Mucosa of stomach (tissue), 1 donor: ENCODE results near the gene MBD3.

Source experiments
- H3K27me3 ChIP-seq: one replicate; pipeline ENCODE4 v1.7.0; 2013; ENCODE audit warnings: mild to moderate bottlenecking, low read length; ENCODE audit not compliant: control insufficient read depth, insufficient read depth
- H3K36me3 ChIP-seq: one replicate; pipeline ENCODE4 v1.7.0; 2013; ENCODE audit warnings: low read length; ENCODE audit not compliant: control insufficient read depth, insufficient read depth
- H3K4me1 ChIP-seq: one replicate; pipeline ENCODE4 v1.7.0; 2013; ENCODE audit warnings: mild to moderate bottlenecking, low read length; ENCODE audit not compliant: control insufficient read depth, insufficient read depth
- H3K4me3 ChIP-seq: one replicate; pipeline ENCODE4 v1.7.0; 2013; ENCODE audit warnings: low read length
- H3K9ac ChIP-seq: one replicate; pipeline ENCODE4 v1.7.0; 2013; ENCODE audit warnings: mild to moderate bottlenecking, low read length, moderate library complexity
- H3K9me3 ChIP-seq: one replicate; pipeline ENCODE4 v1.7.0; 2013; ENCODE audit warnings: mild to moderate bottlenecking, low read length, moderate library complexity; ENCODE audit not compliant: control insufficient read depth
- donor health status: Pancreatic carcinoma.

Gene MBD3

DNA sequence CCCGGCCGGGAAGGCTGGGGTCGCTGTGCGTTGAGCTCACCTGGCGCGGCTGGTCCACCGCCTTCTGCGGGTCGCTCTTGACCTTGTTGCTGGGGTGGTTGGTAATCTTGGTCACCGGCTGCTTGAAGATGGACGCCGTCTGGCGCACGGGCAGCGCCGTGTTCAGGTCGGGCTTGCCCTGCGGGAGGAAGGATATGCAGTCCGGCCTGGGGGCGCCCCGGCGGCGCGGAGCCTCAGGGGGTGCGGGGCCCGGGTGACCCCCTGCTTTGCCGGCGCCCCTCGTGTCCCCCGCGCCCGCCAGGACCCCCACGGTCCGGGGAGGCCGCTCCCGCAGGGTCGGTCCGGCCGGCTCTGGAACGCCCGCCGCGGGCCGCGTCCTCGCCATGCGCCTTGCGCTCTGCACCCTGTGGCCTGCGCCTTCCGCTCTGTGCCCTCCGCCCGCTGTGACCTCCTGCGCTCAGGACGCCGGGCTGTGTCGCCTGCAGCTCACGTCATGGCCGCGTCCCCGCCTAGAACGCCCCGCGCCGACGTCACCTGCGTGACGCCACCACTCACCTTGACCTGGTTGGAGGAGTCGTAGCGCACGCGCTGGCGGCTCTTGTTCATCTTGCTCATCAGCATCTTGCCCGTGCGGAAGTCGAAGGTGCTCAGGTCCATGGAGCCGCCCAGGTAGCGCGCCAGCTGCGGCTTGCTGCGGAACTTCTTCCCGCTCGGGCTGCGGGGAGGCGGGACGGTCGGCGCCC, 8.0 kb downstream of the MBD3 start:
- Histone ChIP-seq H3K4me1 (no peaks in the 10 kb centered on the region), H3K36me3 (no peaks in the 10 kb centered on the region), H3K4me3 (no peak overlapping the region), H3K27me3 (no peaks in the 10 kb centered on the region), H3K9ac (no peak overlapping the region), H3K9me3 (no peaks in the 10 kb centered on the region)

DNA sequence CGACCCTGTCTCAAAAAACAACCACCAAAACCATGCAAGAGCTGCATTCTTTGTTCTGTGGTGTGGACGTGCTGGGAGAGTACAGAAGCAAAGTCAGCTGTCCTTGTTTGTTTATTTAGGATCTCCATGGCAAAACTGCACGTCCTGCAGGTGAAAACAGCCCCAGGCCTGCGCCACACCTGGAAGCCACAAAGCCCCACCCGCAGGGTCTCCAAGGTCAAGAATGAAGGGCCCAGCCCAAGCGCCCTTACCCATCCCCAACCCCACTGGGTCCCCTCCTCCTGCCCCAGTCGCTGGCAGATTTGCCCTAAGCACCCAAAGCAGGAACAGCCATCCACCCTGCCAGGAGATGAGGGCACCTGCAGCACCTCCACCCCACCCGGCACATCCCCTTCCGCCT, 10.5 kb downstream of the MBD3 start:
- H3K4me1 ChIP-seq = no peaks in the 10 kb centered on the region
- H3K36me3 ChIP-seq = no peaks in the 10 kb centered on the region

DNA sequence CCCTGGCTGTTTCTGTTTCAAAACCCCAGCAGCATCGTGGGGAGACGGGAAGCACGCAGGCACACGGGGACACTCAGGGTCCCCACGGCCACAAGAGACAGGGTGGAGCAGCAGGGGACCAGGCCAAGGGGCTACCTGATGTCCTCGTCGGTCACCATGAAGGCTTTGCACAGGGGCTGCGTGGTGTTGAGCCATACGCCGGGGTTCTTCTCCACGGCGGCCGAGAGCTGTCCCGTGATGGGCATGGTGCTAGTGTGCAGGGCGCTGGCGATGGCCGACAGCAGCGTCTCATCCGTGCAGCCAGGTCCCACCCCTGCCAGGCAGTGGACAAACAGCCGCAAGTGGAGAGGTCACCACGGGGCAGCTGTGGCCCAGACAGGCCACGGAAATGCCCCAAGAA, 11.7 kb downstream of the MBD3 start:
- Histone ChIP-seq H3K4me3 (no peak overlapping the region), H3K9me3 (no peaks in the 10 kb centered on the region), H3K27me3 (no peaks in the 10 kb centered on the region), H3K4me1 (no peaks in the 10 kb centered on the region), H3K9ac (no peak overlapping the region), H3K36me3 (no peaks in the 10 kb centered on the region)

More for the DNA sequence above, 10.5 kb downstream of the MBD3 start:
- H3K9ac ChIP-seq = no peak overlapping the region
- no peaks in the 10 kb centered on the region for H3K9me3 ChIP-seq
- H3K4me3 ChIP-seq = no peak overlapping the region
- H3K27me3 ChIP-seq = no peaks in the 10 kb centered on the region

DNA sequence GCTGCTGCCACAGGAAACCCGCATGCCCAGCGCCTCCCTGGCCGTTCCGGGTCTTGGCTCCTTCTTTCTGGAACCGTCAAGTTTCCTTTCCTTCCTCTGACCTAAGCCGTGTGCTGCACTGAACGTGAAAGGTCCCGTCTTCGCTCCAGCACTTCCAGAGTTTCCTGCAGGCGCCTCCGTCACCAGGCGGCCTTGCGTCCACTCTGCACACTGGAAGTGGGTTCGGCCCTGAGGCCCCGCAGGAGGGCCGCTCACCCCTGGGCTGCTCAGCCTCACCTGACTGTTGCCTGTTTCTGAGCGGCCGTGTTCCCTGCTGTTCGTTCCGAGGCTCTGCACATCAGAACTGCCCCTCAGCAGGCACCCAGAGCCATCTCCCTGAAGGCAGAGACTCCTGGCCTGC, 12.3 kb downstream of the MBD3 start:
- no peak overlapping the region for H3K4me3 ChIP-seq
- H3K4me1 ChIP-seq = no peaks in the 10 kb centered on the region
- H3K9ac ChIP-seq = no peak overlapping the region
- no peaks in the 10 kb centered on the region for H3K9me3 ChIP-seq
- H3K27me3 ChIP-seq = no peaks in the 10 kb centered on the region
- no peaks in the 10 kb centered on the region for H3K36me3 ChIP-seq

DNA sequence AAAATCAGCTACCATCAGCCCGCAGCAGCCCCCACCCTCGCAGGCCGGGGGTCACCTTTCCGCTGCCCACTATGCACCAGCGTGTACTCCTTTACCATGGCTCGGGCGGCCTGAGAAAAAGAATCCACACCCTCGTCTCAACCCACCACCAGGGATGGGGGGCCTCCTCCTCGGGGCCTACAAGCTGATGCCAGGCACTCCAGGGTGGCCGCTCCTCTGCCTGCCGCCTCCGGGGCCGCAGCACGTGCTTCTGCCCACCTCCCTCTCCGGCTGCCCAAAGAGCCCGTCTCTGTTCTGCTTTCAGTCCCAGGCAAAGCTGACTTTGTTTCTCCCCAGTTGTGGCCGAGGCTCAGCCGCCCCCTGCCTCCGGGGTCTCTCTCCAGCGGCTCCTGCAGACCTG, 13.4 kb downstream of the MBD3 start:
- no peaks in the 10 kb centered on the region for H3K27me3 ChIP-seq
- no peaks in the 10 kb centered on the region for H3K9me3 ChIP-seq
- H3K4me3 ChIP-seq = no peak overlapping the region
- no peaks in the 10 kb centered on the region for H3K36me3 ChIP-seq
- peaks cover 3% of the 10 kb centered on the region for H3K4me1 ChIP-seq
- no peak overlapping the region for H3K9ac ChIP-seq

DNA sequence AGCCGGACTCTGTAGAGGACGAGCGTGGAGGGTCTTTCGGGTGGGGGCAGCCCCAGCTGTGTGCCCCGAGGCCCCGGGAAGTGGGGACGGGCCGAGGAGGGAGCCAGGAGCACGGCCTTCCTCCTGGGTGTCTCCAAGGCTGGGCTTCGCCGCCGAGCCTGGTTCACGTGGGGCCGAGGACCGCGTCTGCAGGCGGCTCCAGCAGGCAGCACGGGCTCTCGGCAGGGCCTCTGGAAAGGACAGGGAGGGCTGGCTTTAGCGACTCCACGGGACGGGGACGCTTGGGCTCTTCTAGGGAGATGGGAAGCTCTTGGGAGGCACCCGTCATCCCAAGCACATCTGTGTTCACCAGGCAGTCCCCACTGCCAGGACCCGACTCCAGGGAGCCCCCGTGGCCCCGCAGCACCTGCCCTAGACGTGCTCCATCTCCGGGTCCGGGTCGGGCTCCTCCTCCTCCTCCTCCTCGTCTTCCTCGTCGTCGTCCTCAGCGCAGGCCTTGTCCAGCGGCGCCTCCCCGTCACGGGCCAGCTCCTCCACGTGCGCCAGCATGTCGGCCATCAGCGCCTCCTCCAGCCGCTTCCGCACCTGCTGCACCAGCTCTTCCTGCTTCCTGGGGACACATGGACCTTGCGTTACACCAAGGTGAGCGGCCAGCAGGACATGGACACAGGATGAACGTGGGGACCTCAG, 14.6 kb downstream of the MBD3 start:
- H3K9ac ChIP-seq = no peak overlapping the region
- no peaks in the 10 kb centered on the region for H3K9me3 ChIP-seq
- H3K36me3 ChIP-seq = no peaks in the 10 kb centered on the region
- H3K4me1 ChIP-seq = peaks cover 11% of the 10 kb centered on the region
- H3K4me3 ChIP-seq = no peak overlapping the region
- H3K27me3 ChIP-seq = no peaks in the 10 kb centered on the region

DNA sequence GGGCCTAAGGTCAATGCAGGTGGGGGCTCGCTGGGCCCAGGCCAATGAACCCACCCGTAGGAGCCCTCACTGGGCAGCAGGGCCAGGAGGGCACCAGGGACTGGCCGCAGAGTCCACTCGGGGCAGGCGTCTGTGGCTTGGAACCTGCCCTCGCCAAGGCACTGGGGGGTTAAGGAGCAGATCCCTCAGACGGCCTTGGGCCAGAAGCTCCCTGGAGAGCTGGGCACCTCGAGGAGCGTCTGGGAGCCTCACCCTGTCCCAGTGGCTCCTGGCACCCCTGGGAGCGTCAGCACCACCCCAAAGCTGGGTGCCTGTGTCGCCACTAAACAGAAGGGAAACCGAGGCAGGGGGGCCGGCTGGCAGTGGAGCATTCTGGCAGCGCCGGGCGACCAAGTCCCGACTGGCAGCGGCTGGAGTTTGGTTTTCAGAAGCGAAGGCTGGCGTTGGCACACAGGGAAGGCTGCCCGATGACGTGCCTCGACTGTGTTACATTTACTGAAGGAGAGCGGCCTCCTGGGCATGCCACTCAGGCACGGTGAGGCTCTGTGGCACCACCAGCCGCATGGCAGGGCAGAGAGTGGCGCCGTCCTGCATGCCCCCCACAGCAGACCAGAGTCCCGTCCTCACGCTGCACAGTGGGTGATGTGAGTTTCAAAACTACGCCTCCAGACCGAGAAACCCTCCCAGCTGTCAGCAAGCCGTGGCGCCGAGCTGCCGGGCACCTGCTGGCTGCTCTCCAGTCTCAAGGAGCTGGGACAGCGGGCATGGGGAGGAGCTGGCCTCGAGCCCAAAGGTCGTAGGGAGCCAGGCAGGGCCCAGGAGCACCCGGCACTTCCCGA, 15.4 kb downstream of the MBD3 start:
- Histone ChIP-seq H3K9ac (no peak overlapping the region), H3K9me3 (no peaks in the 10 kb centered on the region), H3K36me3 (no peaks in the 10 kb centered on the region)

DNA sequence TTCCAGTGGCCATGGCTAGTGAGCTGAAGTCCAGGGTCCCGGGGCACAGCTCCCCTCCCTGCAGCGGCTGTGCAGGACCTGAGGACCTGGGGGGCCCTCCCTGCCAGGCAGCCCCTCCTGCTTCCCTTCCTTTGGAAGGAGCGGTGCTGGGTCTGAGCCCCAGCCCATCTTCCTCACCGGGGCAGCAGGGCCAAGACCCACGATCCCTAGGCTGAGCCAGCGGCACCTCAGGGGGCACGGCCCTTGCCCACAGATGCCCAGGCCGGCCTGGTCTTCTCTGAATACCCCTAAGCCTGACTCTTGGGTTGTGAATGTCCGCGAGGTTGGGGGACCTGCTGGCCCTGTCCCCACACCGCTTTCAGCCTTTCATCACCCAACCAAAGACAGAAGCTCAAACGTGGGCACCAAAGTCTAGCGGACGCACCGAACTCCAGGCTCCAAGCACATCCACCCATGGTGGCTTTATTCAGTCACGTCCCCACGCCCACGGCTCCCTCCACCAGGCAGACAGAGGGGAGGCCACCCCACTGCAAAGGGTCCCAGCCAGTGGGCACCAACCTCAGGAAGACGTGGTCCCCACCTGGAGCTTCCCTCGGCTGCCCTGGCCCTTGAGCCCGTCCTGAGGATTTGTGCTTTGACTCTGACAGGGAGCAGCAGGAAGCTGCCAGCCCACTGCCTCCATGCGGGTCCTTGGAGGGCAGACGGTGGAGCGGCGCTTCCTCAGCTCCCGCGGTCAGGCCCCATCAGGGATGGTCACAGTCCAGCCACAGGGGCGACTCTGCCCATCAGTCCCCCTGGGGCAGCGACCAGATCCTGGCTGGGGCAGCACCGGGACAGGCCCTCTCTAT, 16.2 kb downstream of the MBD3 start:
- no peak overlapping the region for H3K9ac ChIP-seq
- no peaks in the 10 kb centered on the region for H3K27me3 ChIP-seq
- peaks cover 11% of the 10 kb centered on the region for H3K4me1 ChIP-seq
- no peaks in the 10 kb centered on the region for H3K9me3 ChIP-seq
- H3K4me3 ChIP-seq = no peak overlapping the region
- no peaks in the 10 kb centered on the region for H3K36me3 ChIP-seq

More for the DNA sequence above, 15.4 kb downstream of the MBD3 start:
- Histone ChIP-seq H3K27me3 (no peaks in the 10 kb centered on the region), H3K4me3 (no peak overlapping the region), H3K4me1 (peaks cover 11% of the 10 kb centered on the region)

DNA sequence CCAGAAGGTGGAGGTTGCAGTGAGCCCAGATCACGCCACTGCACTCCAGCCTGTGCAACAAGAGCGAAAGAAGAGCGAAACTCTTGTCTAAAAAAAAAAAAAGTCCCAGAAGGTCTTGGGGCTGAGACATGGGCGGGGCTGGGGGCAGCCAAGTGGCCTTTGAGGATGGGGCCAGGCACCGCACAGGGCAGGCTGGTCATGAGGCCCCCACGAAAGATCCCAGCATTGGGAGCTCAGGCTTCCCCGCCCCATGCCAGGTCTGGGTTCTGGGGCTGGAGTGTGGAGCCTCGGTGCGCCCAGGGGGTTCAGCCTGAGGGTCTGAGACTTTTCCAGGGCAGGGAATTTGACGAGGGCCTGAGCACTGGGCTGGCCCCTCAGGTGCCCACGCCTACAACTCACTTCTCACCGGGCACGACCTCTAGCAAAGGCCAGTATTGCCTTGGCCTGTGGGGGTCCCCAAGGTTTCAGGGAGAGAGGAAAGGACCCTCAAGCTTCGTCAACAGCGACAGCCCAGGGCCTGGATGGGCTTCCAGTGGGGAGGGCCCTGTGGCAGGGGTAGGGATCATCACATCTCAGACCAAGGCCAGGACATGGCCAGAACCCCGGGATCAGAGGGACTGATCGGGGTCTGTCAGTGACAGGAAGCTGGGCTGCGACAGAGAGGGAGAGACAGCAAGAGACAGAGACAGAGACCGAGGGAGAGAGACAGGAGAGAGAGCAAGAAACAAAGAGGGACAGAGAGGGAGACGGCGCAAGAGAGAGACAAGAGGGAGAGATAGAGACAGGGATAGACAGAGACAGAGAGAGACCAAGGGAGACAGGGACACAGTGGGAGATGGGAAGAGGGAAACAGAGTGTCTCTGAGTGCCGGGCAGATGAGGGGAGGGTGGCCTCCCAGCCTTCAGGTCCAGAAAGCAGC, 17.1 kb downstream of the MBD3 start:
- H3K27me3 ChIP-seq = no peaks in the 10 kb centered on the region
- H3K4me1 ChIP-seq = peaks cover 11% of the 10 kb centered on the region
- H3K9ac ChIP-seq = no peak overlapping the region
- H3K4me3 ChIP-seq = no peak overlapping the region
- H3K36me3 ChIP-seq = no peaks in the 10 kb centered on the region
- no peaks in the 10 kb centered on the region for H3K9me3 ChIP-seq

DNA sequence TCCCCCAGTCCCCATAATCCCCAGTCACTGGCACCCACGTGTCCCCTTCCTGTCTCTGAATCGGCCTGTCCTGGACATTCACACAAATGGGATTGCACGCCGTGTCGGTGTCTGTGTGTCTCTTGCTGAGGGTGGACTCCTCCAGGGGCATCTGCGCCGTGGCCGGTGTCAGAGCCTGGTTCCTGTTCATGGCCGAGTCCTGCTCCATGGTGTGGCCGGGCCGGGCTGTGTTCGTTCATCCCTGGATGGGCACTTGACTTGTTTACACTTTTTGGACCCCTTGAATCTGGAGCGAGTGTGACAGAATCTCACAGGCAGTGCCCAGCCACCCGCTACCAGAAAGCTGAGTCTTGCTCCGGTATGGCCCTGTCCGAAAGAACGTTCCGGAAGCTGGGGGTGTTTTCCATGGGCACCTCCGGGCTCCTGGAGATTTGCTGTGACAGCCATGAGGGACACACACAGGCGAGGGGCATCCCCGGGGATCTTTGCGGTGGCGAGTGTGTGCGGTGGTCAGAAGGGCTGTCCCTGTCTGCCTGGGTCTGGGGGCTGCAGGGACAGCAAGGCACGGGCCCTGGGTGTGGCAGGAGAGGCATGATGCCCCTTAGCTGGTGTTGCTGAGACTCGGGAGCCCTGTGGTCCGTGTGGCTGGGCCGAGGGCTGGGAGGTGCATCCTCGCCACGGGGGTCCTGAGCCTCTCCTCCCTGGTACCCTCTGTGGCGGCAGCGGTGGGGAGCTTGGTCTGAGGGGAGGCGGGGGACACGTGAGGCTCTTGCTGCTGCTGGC, 18.1 kb downstream of the MBD3 start:
- Histone ChIP-seq H3K27me3 (peaks cover 2% of the 10 kb centered on the region), H3K36me3 (no peaks in the 10 kb centered on the region), H3K9me3 (no peaks in the 10 kb centered on the region), H3K4me3 (no peak overlapping the region), H3K4me1 (peaks cover 11% of the 10 kb centered on the region), H3K9ac (no peak overlapping the region)
